Gastrocnemius medialis (tissue), 4 donors: ENCODE results near the gene KCNE3. TPM values are rescaled to one million over a fixed set of nuclear protein-coding genes. Genes with fewer than 3 reads are reported as not detected.
A peak's percentile ranks its signal among the peaks of the same experiment; 100 is the strongest.

Experiments
- ATAC-seq, 2 donors: fragments of 150-250 bp; one replicate each; pipeline ENCODE4 v1.9.1; 2016
- DNase-seq, 2 donors: peaks; one replicate each; pipeline ENCODE4 v3.0.0-alpha.2; 2019
- H3K27ac ChIP-seq, 4 donors: fragments of 200-600 bp; sonication (generic); 1 replicate in 1 of 4; 2 replicates in 3 of 4; pipeline ENCODE4 v1.5.1; 2016 to 2018; ENCODE audit warnings: mild to moderate bottlenecking in 2 of 4, moderate library complexity in 1 of 4
- H3K27me3 ChIP-seq, 3 donors: fragments of 200-600 bp; sonication (generic) in 2 of 3; 1 replicate in 1 of 3; 2 replicates in 2 of 3; pipeline versions ENCODE4 v1.5.1 to v1.6.0; 2016 to 2019; ENCODE audit warnings: mild to moderate bottlenecking in 1 of 3, moderate library complexity in 1 of 3
- H3K36me3 ChIP-seq, 2 donors: fragments of 200-600 bp; sonication (generic) in 1 of 2; one replicate each; pipeline ENCODE4 v1.5.1; 2017 to 2018
- H3K4me1 ChIP-seq, 2 donors: fragments of 200-600 bp; sonication (generic) in 1 of 2; one replicate each; pipeline ENCODE4 v1.5.1; 2016 to 2017; ENCODE audit warnings: mild to moderate bottlenecking in 2 of 2
- H3K4me3 ChIP-seq, 4 donors: fragments of 200-600 bp; sonication (generic) in 3 of 4; 1 replicate in 1 of 4; 2 replicates in 3 of 4; pipeline ENCODE4 v1.5.1; 2016 to 2019; ENCODE audit warnings: mild to moderate bottlenecking in 2 of 4
- H3K9me3 ChIP-seq, 3 donors: fragments of 200-600 bp; sonication (generic) in 2 of 3; 1 replicate in 1 of 3; 2 replicates in 2 of 3; pipeline ENCODE4 v1.5.1; 2016 to 2019
- CTCF ChIP-seq, 5 experiments: fragments of 450-650 bp in 3 of 5; fragments of 200-600 bp in 2 of 5; sonication (generic) in 2 of 5; IDR thresholded peaks in 4 of 5; conservative IDR thresholded peaks in 1 of 5; 1 replicate in 4 of 5; 2 replicates in 1 of 5; pipeline ENCODE4 v1.5.1; 2016 to 2019; ENCODE audit warnings: antibody characterized with exemption in 5 of 5, mild to moderate bottlenecking in 3 of 5, moderate library complexity in 3 of 5
- POLR2A ChIP-seq, 2 donors: fragments of 450-650 bp; IDR thresholded peaks; one replicate each; pipeline ENCODE4 v1.6.1; 2017; ENCODE audit warnings: antibody characterized with exemption in 2 of 2, mild to moderate bottlenecking in 2 of 2, moderate library complexity in 2 of 2
- in situ Hi-C, 4 donors: fragments of 200-750 bp; cut with MboI; loops; one replicate each; pipeline versions ENCODE4 v1.15.0 to v1.8.0; 2017; ENCODE audit warnings: low sequenced_read_pairs in 4 of 4
- intact Hi-C: fragments of 100-400 bp; cut with DNase I; formaldehyde crosslinking; loops from one replicate; pipeline ENCODE4 v1.15.1; 2023; ENCODE audit warnings: low total_unique reads
- total RNA-seq, 4 donors: library from RNA; depleted of rRNA; stranded (reverse); fragments of >200 nt; gene quantifications; one replicate each; pipeline versions ENCODE4 v1.1.0 to v1.2.3, GENCODE V29; 2016

Gene KCNE3
- total RNA-seq, 4 donors from 2014 or later = 0.24 to 2.8 (median 1.1) TPM

- Histone ChIP-seq H3K27ac (no peak overlapping the region), H3K4me1 (peaks cover 5 to 12% of the 10 kb centered on the region in 2 donors), H3K36me3 (no peaks in the 10 kb centered on the region), H3K9me3 (no peaks in the 10 kb centered on the region), H3K27me3 (no peaks in the 10 kb centered on the region), H3K4me3 (no peak overlapping the region)
- TF ChIP-seq POLR2A (IDR thresholded peaks at IDR 0.05) (no peak), CTCF (IDR thresholded peaks at IDR 0.05 in 4 of 5, conservative IDR thresholded peaks at IDR 0.05 in 1 of 5) (no peak)
- ATAC-seq = no peak
- in situ Hi-C loops = loop anchor here in 2 of 4 donors (25.0 kb wide), 1 partner anchor 273 kb away; the partner anchor contains the start of genes CHRDL2 (in 2 of the 2) and RNF169 (in 2 of the 2)
- no peak for DNase-seq
- intact Hi-C loops = no loop called here
Measured at GRCh38 chr11:74464746-74465145, 2.6 kb downstream of the KCNE3 start.

GRCh38 chr11:74463216-74463615 is 4.1 kb downstream of the KCNE3 start:
- in situ Hi-C loops (loop anchor here in 2 of 4 donors (25.0 kb wide), 1 partner anchor 274 kb away; the partner anchor contains the start of genes CHRDL2 (in 2 of the 2) and RNF169 (in 2 of the 2)), intact Hi-C loops (no loop called here)
- peaks cover 5 to 12% of the 10 kb centered on the region in 2 donors for H3K4me1 ChIP-seq

DNA sequence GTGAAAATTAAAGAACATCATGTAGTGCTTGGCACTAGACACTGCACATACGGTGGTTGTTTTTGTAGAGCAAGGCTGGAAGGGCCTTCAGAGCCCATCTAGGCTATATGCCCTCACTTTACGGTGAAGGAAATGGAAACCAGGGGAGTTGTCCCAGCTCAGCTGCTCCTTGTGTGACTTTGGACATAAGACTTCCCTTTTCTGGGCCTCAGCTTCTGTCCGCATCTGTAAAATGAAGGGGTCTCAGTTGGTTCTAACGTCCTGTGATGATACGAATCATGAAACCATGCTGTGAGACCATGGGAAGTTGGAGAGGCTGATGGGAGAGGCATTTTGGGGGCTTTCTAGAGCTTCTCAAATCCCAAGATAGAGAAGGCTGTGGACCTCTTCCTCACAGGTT is 4.7 kb downstream of the KCNE3 start:
- in situ Hi-C loops (loop anchor here in 2 of 4 donors (25.0 kb wide), 1 partner anchor 275 kb away; the partner anchor contains the start of genes CHRDL2 (in 2 of the 2) and RNF169 (in 2 of the 2)), intact Hi-C loops (no loop called here)
- TF ChIP-seq POLR2A (IDR thresholded peaks at IDR 0.05) = no peak
- no peak for TF ChIP-seq CTCF (IDR thresholded peaks at IDR 0.05 in 4 of 5, conservative IDR thresholded peaks at IDR 0.05 in 1 of 5)
- H3K27ac ChIP-seq = peak overlapping the region in 1 of 4 donors; percentile 5
- ATAC-seq = no peak
- H3K4me1 ChIP-seq = peaks cover 5 to 9% of the 10 kb centered on the region in 2 donors
- no peak for DNase-seq
- no peaks in the 10 kb centered on the region for H3K9me3 ChIP-seq
- no peak overlapping the region for H3K4me3 ChIP-seq
- no peaks in the 10 kb centered on the region for H3K36me3 ChIP-seq
- H3K27me3 ChIP-seq = no peaks in the 10 kb centered on the region

More at GRCh38 chr11:74463216-74463615, 4.1 kb downstream of the KCNE3 start:
- Histone ChIP-seq H3K36me3 (no peaks in the 10 kb centered on the region), H3K27ac (no peak overlapping the region), H3K9me3 (no peaks in the 10 kb centered on the region), H3K4me3 (no peak overlapping the region), H3K27me3 (no peaks in the 10 kb centered on the region)
- DNase-seq (no peak), ATAC-seq (no peak)
- TF ChIP-seq POLR2A (IDR thresholded peaks at IDR 0.05) (no peak), CTCF (IDR thresholded peaks at IDR 0.05 in 4 of 5, conservative IDR thresholded peaks at IDR 0.05 in 1 of 5) (no peak)

DNA sequence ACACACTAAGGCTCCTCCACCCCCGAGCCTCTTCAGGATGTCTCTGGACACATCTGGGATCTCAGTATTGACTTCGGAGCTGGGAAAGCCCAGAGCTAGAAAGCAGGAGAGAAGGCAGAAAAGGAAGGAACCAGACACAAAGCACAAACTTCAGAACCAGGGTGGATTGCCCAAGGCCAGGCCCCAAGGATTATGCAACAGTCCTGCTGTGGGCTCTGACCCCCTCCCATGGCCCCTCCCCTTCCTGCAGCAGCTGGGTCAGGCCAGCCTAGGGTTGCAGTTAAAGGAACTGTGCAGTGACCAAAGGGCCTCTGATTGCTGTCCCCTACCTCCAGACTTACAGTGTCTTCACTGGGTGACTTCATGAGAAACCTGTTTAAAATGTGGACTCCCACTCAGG is 5.3 kb downstream of the KCNE3 start:
- in situ Hi-C loops (loop anchor here in 2 of 4 donors (25.0 kb wide), 1 partner anchor 275 kb away; the partner anchor contains the start of genes CHRDL2 (in 2 of the 2) and RNF169 (in 2 of the 2)), intact Hi-C loops (no loop called here)
- H3K4me1 ChIP-seq = peaks cover 3 to 5% of the 10 kb centered on the region in 2 donors
- ATAC-seq = peak; percentile 49 to 66
- H3K36me3 ChIP-seq = no peaks in the 10 kb centered on the region
- H3K9me3 ChIP-seq = no peaks in the 10 kb centered on the region
- H3K27me3 ChIP-seq = no peaks in the 10 kb centered on the region
- peak overlapping the region in 1 of 4 donors; percentile 30 for H3K4me3 ChIP-seq
- peak overlapping the region; percentile 47 to 62 (median 56) for H3K27ac ChIP-seq
- peak; percentile 57 to 64 for DNase-seq
- TF ChIP-seq CTCF (IDR thresholded peaks at IDR 0.05 in 4 of 5, conservative IDR thresholded peaks at IDR 0.05 in 1 of 5) (no peak), POLR2A (IDR thresholded peaks at IDR 0.05) (no peak)
